GM21515 (cell line): ENCODE data around the gene TEF.
A peak's percentile ranks its signal among the peaks of the same experiment; 100 is the strongest.

Experiments used
- ATAC-seq: cut with Tn5 transposase; IDR thresholded peaks from one replicate; pipeline ENCODE4 v1.9.1; 2021; ENCODE audit not compliant: unreplicated experiment

Gene TEF

DNA sequence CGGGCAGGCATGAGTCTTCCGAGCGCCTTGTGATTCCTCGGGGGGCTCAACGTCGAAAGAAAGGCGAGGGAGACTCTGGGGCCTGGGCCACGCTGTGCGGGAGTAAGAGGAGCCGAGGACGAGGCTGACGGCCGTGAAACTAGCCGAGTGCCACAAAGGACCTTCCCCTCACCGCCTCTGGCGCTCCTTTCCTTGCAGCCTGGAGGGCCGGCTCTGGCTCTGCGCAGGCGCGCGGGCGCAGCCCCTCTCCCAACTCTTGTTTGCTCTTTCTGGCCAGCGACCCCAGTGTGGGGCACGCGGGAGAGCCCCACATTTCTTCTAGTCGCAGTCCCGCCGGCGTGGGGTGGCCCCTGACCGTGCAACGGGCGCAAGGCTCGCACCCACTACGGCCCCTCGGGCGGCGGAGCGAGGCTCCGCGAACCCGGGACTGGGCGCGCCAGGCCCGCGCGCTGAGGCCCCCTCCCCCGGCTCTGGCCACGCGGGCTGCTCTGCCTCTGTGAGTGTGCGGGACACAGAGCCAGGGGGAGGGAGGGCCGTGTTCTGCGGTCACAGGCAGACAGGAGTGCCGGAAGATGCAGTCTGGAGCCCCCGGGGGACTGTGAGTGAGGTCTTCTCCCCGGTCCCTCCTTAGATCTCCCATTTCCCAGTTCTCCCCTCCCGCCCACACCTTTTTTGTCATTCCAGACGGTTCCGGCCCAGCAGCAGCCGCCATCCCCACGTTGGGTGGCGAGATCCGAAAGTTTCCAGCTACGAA lies 65.9 kb downstream of the TEF start:
- no peak for ATAC-seq

DNA sequence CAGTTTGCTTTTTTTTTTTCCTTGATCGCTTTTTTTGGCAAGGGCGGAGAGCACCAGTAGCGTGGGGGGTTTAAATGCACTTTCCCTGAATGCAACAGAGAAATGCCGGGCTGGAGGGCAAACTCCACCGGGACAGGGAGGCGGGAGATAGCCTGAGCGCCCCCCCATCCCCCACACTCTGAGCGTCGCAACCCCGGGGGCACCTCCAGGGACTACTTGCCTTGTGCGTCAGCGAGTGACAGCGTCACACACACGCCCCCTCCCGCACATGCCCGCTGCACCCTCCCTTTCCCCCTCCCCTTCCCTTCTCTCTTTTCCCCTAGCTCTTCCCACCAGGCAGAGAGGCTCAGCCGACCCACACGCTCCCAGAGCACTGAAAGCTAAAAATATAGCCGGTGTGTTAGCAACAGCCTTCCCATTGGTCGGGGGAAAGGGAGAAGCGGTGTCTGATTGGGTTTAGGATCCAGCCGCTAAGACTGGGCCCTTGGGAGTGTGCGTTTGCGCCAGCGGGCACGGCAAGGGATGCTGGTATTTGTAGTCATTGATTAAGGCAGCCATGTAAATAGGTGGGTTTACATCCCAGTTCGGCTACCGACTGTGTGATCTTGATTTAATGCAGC lies 66.6 kb downstream of the TEF start:
- ATAC-seq = peak; percentile 45
